Fibroblast of lung (primary cell): Measurements from ENCODE around the gene RXRA. TPM values are rescaled to one million over a fixed set of nuclear protein-coding genes. Genes with fewer than 3 reads are reported as not detected.

Experiments
- DNase-seq, 2 donors: peaks; one replicate each; pipeline versions ENCODE4 v3.0.0 to v3.0.0-alpha.2; 2010; ENCODE audit warnings: low read depth in 2 of 2
- H2AFZ ChIP-seq: 2 replicates; pipeline ENCODE4 v1.5.1; 2012; ENCODE audit warnings: low read length, control low read depth, inconsistent platforms
- H3K27ac ChIP-seq: 2 replicates; pipeline ENCODE4 v1.5.1; 2011; ENCODE audit warnings: low read length, control low read depth; ENCODE audit not compliant: insufficient read depth
- H3K27me3 ChIP-seq: 2 replicates; pipeline ENCODE4 v1.5.1; 2011; ENCODE audit warnings: mild to moderate bottlenecking, low read length; ENCODE audit not compliant: control insufficient read depth, insufficient read depth
- H3K36me3 ChIP-seq: 2 replicates; pipeline ENCODE4 v1.5.1; 2011; ENCODE audit warnings: low read length; ENCODE audit not compliant: control insufficient read depth, insufficient read depth
- H3K4me1 ChIP-seq: 2 replicates; pipeline ENCODE4 v1.5.1; 2011; ENCODE audit warnings: low read length; ENCODE audit not compliant: control insufficient read depth, insufficient read depth; ENCODE audit errors: extremely low read depth
- H3K4me2 ChIP-seq: 2 replicates; pipeline ENCODE4 v1.5.1; 2011; ENCODE audit warnings: low read length, control low read depth; ENCODE audit not compliant: insufficient read depth; ENCODE audit errors: extremely low read depth
- H3K4me3 ChIP-seq, 4 experiments: fragments of 200-600 bp in 1 of 4; sonication (generic) in 1 of 4; replicated peaks in 1 of 4; 2 replicates each; pipeline ENCODE4 v1.5.1; 2011 to 2016; ENCODE audit warnings: low read length in 4 of 4, low read depth in 3 of 4, mild to moderate bottlenecking in 3 of 4, control low read depth in 2 of 4, inconsistent platforms in 1 of 4, mixed read lengths in 1 of 4; ENCODE audit not compliant: insufficient read depth in 1 of 4; ENCODE audit errors: control extremely low read depth in 1 of 4
- H3K79me2 ChIP-seq: 2 replicates; pipeline ENCODE4 v1.5.1; 2012; ENCODE audit warnings: mild to moderate bottlenecking, low read length, inconsistent platforms; ENCODE audit not compliant: control insufficient read depth, insufficient read depth
- H3K9ac ChIP-seq: 2 replicates; pipeline ENCODE4 v1.5.1; 2011; ENCODE audit warnings: mild to moderate bottlenecking, low read length, control low read depth; ENCODE audit not compliant: insufficient read depth
- H3K9me3 ChIP-seq: 2 replicates; pipeline ENCODE4 v1.5.1; 2012; ENCODE audit warnings: low read depth, low read length; ENCODE audit not compliant: control insufficient read depth, insufficient read depth
- H4K20me1 ChIP-seq: 2 replicates; pipeline ENCODE4 v1.5.1; 2011; ENCODE audit warnings: low read length; ENCODE audit not compliant: control insufficient read depth, insufficient read depth; ENCODE audit errors: extremely low read depth
- EZH2 ChIP-seq: IDR thresholded peaks from 2 replicates; pipeline ENCODE4 v1.5.1; 2012; ENCODE audit warnings: low read length, control low read depth, mild to moderate bottlenecking; ENCODE audit errors: missing control alignments
- polyA plus RNA-seq, 2 donors: library from polyadenylated mRNA; depleted of rRNA in 1 of 2; stranded (reverse) in 1 of 2; unstranded in 1 of 2; fragments of >200 nt; gene quantifications; 2 replicates each; pipeline ENCODE4 v1.2.1, GENCODE V29; 2011 to 2012; ENCODE audit warnings: missing spikeins in 1 of 2
- total RNA-seq: library from RNA; depleted of rRNA; stranded (reverse); fragments of >200 nt; gene quantifications from 2 replicates; pipeline ENCODE4 v1.2.1, GENCODE V29; 2014
- TF ChIP-seq, protein P1 (sequence below), 2 donors: IDR thresholded peaks in 1 of 2; conservative IDR thresholded peaks in 1 of 2; 1 replicate in 1 of 2; 2 replicates in 1 of 2; pipeline ENCODE4 v1.5.1; 2011 to 2012; ENCODE audit warnings: low read length in 2 of 2, control low read depth in 1 of 2, inconsistent platforms in 1 of 2, low read depth in 1 of 2, mild to moderate bottlenecking in 1 of 2

RXRA gene
- total and polyA plus RNA-seq, 2 donors (not counting 1 experiment from before 2014, with no cell fraction given): 13.3 to 14.9 TPM

DNA sequence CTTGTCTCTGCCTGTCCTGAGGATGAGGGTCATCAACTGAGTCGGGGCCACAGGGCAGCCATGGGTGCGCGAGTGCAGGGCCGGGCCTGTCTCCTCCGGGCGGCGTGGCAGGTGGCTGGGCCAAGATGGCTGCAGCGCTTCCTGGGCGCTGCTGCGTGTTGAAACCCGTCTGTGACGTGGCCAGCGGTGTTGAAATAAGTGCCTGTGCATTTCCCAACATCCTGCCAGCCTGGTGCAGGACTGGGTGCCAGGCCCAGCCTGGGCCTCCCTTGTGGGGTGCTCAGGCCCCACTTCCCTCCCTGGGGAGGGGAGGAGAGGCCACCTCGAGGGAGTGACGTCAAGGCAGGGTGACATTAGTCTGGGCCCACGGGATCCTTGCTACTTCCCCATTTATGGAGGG, 45.5 kb downstream of the RXRA start:
- Histone ChIP-seq H3K36me3 (no peaks in the 10 kb centered on the region), H3K27me3 (no peaks in the 10 kb centered on the region), H3K4me1 (peaks cover 17% of the 10 kb centered on the region), H3K79me2 (peaks cover 37% of the 10 kb centered on the region), H2AFZ (no peak overlapping the region), H3K4me3 (no peak overlapping the region), H3K9ac (no peak overlapping the region), H3K27ac (no peak overlapping the region), H4K20me1 (no peaks in the 10 kb centered on the region), H3K9me3 (no peaks in the 10 kb centered on the region), H3K4me2 (no peak overlapping the region)
- no peak for DNase-seq
- TF ChIP-seq EZH2: no peak
- TF ChIP-seq, protein P1, sequence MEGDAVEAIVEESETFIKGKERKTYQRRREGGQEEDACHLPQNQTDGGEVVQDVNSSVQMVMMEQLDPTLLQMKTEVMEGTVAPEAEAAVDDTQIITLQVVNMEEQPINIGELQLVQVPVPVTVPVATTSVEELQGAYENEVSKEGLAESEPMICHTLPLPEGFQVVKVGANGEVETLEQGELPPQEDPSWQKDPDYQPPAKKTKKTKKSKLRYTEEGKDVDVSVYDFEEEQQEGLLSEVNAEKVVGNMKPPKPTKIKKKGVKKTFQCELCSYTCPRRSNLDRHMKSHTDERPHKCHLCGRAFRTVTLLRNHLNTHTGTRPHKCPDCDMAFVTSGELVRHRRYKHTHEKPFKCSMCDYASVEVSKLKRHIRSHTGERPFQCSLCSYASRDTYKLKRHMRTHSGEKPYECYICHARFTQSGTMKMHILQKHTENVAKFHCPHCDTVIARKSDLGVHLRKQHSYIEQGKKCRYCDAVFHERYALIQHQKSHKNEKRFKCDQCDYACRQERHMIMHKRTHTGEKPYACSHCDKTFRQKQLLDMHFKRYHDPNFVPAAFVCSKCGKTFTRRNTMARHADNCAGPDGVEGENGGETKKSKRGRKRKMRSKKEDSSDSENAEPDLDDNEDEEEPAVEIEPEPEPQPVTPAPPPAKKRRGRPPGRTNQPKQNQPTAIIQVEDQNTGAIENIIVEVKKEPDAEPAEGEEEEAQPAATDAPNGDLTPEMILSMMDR (conservative IDR thresholded peaks at IDR 0.05 in 1 of 2, IDR thresholded peaks at IDR 0.05 in 1 of 2; ENCODE audit: low read depth in 1 of 2, low read length in 2 of 2): no peak

DNA sequence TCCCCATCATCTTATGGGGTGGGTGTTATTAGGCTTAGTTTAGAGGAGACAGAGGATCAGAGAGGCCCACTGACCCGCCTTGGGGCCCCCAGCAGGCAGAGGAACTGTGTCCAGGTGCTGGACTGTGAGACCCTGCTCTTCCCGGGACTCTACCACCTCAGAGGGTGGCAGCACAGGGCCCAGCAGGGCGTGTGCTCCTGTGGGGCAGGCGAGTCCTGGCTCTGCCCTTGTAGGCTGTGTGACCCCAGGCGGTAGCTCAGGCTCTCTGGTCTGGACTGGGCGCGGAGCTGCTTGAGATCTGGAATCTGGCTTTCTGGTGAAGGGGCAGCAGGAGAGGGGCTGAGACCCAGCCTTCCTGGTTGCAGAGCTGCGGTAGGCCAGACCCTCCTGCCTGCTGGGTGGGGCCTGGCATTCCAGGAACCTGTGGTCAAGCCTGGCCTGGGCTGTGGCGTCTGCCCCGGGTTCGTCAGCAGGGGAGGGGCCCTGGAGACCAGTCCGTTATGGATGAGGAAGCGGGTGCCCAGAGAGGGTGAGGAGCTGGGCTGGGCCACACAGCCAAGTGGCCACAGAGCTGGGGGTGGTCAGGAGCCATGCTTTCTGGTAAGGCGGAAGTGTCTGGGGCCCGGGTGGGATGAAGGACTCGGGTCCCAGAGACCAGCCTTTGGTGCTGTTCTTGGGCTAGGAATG, 46.5 kb downstream of the RXRA start:
- Histone ChIP-seq H3K9me3 (no peaks in the 10 kb centered on the region), H3K36me3 (no peaks in the 10 kb centered on the region), H3K4me2 (no peak overlapping the region), H4K20me1 (no peaks in the 10 kb centered on the region), H2AFZ (no peak overlapping the region), H3K4me1 (peaks cover 12% of the 10 kb centered on the region), H3K79me2 (peaks cover 34% of the 10 kb centered on the region), H3K27me3 (no peaks in the 10 kb centered on the region), H3K27ac (no peak overlapping the region), H3K4me3 (no peak overlapping the region), H3K9ac (no peak overlapping the region)
- DNase-seq: peak in 1 of 2 donors; percentile 55
- TF ChIP-seq EZH2: no peak
- TF ChIP-seq, protein P1 (conservative IDR thresholded peaks at IDR 0.05 in 1 of 2, IDR thresholded peaks at IDR 0.05 in 1 of 2; ENCODE audit: low read depth in 1 of 2, low read length in 2 of 2): no peak

DNA sequence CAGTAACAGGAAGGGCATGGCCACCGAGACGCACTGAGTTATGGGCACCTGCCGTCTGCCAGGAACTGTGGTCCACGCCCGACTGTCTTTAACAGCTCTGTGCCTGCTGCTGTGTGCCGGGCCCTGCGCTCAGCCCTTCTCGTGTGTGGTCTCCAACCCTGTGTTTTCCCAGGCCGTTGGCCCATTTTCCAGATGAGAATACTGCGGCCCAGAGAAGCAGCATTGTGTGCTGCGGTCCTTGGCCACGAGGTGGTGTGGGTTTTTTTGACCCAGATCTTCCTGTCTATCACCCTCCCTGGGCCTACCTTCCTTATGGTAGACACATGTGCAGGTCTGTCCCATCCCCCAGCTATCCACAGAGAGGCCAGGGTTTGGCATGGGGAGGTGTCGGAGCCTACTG, 47.0 kb downstream of the RXRA start:
- no peak overlapping the region for H3K4me2 ChIP-seq
- no peaks in the 10 kb centered on the region for H3K27me3 ChIP-seq
- peaks cover 28% of the 10 kb centered on the region for H3K79me2 ChIP-seq
- no peak overlapping the region for H3K9ac ChIP-seq
- no peak overlapping the region for H3K4me3 ChIP-seq
- H4K20me1 ChIP-seq: no peaks in the 10 kb centered on the region
- TF ChIP-seq, protein P1 (conservative IDR thresholded peaks at IDR 0.05 in 1 of 2, IDR thresholded peaks at IDR 0.05 in 1 of 2; ENCODE audit: low read depth in 1 of 2, low read length in 2 of 2): no peak
- no peak for TF ChIP-seq EZH2
- H3K4me1 ChIP-seq: peaks cover 15% of the 10 kb centered on the region
- no peaks in the 10 kb centered on the region for H3K9me3 ChIP-seq
- H3K36me3 ChIP-seq: no peaks in the 10 kb centered on the region
- no peak overlapping the region for H2AFZ ChIP-seq
- no peak overlapping the region for H3K27ac ChIP-seq
- no peak for DNase-seq
